ENCODE data around the gene FOXA2. TPM values are rescaled to one million over a fixed set of nuclear protein-coding genes. Genes with fewer than 3 reads are reported as not detected.
A peak's percentile ranks its signal among the peaks of the same experiment; 100 is the strongest.

FOXA2 gene
- total and polyA plus RNA-seq, 2 of the 13 experiments (the other 11 are each of a cell fraction or from before 2014, with no cell fraction given) = 8.8 to 12.2 TPM

GRCh38 chr20:22586645-22587310, 2.4 kb upstream of the FOXA2 start (continued):
- TF ChIP-seq XRCC5 (optimal IDR thresholded peaks at IDR 0.05; ENCODE audit: low read length) (peak; percentile 91), ZNF512 (CRISPR knock-in tag; IDR thresholded peaks at IDR 0.05) (no peak; the same call in 1 of the 2 replicates), ZNF264 (CRISPR knock-in tag; IDR thresholded peaks at IDR 0.05) (no peak), REL (CRISPR knock-in tag; conservative IDR thresholded peaks at IDR 0.05) (no peak), KAT2B (IDR thresholded peaks at IDR 0.05; ENCODE audit: borderline replicate concordance, low read depth, low read length) (0 out of 2 replicates have a peak, but pooled peaks have one; percentile 21), MXD3 (CRISPR knock-in tag; IDR thresholded peaks at IDR 0.05) (no peak), ZBTB26 (CRISPR knock-in tag; IDR thresholded peaks at IDR 0.05; ENCODE audit: borderline replicate concordance) (peak; percentile 57; the same call in 1 of the 2 replicates), SPEN (CRISPR knock-in tag; IDR thresholded peaks at IDR 0.05; ENCODE audit: low read depth) (no peak; the same call in 1 of the 2 replicates), NR1H2 (CRISPR knock-in tag; IDR thresholded peaks at IDR 0.05; ENCODE audit: borderline replicate concordance, low read depth) (peak; percentile 53; the same call in 1 of the 2 replicates), LBX2 (CRISPR knock-in tag; IDR thresholded peaks at IDR 0.05; ENCODE audit: borderline replicate concordance) (0 out of 2 replicates have a peak, but pooled peaks have one; percentile 15), HMGXB4 (CRISPR knock-in tag; IDR thresholded peaks at IDR 0.05; ENCODE audit: borderline replicate concordance in 1 of 2, low read depth in 1 of 2) (peak; percentile 96), PBX2 (CRISPR knock-in tag; IDR thresholded peaks at IDR 0.05) (no peak), ZNF513 (CRISPR knock-in tag; conservative IDR thresholded peaks at IDR 0.05) (0 out of 2 replicates have a peak, but pooled peaks have one; percentile 19), PHF5A (CRISPR knock-in tag; IDR thresholded peaks at IDR 0.05; ENCODE audit: low read depth, unreplicated experiment) (no peak), FOXO4 (CRISPR knock-in tag; conservative IDR thresholded peaks at IDR 0.05) (no peak), KLF16 (CRISPR knock-in tag; IDR thresholded peaks at IDR 0.05) (peak in 1 of 2 experiments; percentile 77; a peak in 1 of 4 replicates), ZZZ3 (CRISPR knock-in tag; IDR thresholded peaks at IDR 0.05; ENCODE audit: borderline replicate concordance) (no peak)
